Inflammatory macrophage (primary cell): Measurements from ENCODE around the gene ZBTB9.
A peak's percentile ranks its signal among the peaks of the same experiment; 100 is the strongest.

Source experiments
- DNase-seq, 2 donors: peaks; one replicate each; pipeline ENCODE4 v3.0.0-alpha.2; 2020 to 2022

ZBTB9 gene

GRCh38 chr6:33418690-33419291, 35.6 kb upstream of the ZBTB9 start:
- DNase-seq, result no peak

- no peak for DNase-seq
These were observed 34.5 kb upstream of the ZBTB9 start, which contains the start of gene SYNGAP1 for GRCh38 chr6:33419580-33420490. SYNGAP1 (plus strand) TSS chr6:33420065; CDS start chr6:33420265, 200 bp downstream.

GRCh38 chr6:33420491-33421343, 33.7 kb upstream of the ZBTB9 start:
- no peak for DNase-seq

DNA sequence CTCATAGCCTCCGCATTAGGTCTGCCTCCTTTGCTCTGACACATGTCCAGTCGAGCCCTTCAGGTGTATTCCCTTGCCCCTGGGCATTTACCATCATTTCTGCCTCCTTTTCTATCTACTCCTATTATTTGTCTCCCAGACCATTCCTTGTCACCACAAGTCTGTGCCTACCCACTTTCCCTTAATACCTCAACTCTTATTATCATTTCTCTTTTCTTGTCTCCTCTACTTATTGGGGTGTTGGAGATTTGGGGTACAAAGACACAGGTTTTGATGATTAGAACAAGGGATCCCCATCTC, 33.1 kb upstream of the ZBTB9 start:
- DNase-seq, result no peak

GRCh38 chr6:33423777-33424176, 30.6 kb upstream of the ZBTB9 start:
- DNase-seq, result no peak

GRCh38 chr6:33424855-33425667, 29.3 kb upstream of the ZBTB9 start:
- peak in 1 of 2 donors; percentile 29 for DNase-seq

DNA sequence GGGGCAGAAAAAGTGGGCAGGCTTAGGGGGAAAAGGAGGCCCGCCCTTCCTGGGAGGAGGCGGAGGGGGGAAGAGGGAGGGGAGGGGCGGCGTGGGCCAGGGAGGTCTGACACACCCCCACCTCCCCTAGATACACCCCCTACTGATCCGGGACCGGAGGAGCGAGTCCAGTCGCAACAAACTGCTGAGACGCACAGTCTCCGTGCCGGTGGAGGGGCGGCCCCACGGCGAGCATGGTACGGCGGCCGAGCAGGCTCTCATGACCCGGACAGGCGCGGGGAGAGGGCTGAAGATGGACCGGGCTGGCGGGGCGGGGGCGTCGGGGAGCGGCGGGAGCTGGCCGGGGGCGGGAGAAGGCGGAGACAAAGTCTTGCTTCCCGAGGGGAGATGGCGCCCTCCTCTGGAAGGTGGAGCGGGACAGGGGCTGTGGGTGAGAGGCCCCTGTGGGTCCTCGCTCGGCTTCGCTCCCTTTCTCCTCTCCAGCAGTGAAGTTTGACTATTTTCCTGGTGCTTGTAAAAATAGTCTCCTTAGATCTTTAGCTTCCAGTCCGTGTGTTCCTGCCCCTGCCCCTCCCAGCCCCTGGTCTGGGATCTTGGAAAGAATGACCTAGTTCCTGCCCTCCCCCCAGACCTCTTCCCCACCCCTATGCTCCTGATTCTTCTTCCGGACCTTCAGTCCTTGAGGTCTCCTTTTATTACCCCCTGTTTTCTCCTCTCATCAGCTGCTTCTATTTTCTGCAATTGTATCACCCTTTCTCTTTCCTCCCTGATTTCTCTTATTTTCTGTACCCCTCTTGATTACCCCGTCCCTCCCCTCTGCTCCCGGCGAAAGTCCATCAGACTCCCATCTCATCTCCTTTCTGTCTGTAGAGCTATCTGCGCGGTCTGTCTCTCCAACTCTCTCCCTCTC, 28.5 kb upstream of the ZBTB9 start:
- peak; percentile 60 to 83 for DNase-seq

DNA sequence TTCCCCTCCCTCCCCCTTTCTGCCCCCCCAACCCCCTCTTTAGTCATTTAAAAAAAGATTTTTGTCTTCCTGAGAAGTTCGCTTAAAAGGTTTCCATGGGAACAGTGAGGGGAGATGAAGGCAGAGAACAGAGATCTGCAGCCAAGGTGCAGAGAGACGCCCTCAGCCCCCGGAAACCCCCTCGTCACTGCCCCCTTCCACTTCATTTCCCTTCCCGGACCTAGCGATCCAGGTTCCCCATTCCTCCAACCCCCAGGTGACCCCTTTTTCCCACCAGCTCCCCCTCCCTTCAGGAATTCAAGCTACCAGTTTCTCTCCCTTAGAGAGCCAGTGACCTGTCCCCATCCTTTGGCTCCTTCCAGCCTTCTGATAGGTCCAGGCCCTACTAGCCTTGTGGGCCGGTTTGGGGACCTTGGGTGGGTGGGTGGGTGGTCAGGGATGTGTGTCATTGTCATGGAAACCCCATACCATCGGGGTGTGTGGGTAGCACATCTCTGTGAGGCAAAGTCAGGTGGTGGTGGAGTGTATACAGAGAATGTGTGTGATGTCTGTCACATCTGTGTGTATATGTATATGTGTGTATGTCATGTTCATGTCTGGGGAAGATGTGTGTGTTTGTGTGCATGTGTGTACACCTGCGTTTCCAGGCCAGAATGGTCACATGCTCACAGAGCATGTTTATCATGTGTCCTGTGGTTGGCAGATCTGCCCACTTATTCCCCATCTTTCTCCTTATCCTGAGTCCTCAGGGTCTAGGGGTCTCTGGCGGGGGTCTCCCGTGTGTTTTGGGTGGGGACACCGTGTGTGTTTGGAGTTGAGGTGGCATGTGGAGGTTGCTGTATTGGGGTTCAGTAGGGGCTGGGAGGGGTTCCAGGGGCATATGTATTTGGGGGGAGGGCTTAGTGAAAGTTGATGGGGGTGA, 27.5 kb upstream of the ZBTB9 start:
- DNase-seq, result peak in 1 of 2 donors; percentile 44

DNA sequence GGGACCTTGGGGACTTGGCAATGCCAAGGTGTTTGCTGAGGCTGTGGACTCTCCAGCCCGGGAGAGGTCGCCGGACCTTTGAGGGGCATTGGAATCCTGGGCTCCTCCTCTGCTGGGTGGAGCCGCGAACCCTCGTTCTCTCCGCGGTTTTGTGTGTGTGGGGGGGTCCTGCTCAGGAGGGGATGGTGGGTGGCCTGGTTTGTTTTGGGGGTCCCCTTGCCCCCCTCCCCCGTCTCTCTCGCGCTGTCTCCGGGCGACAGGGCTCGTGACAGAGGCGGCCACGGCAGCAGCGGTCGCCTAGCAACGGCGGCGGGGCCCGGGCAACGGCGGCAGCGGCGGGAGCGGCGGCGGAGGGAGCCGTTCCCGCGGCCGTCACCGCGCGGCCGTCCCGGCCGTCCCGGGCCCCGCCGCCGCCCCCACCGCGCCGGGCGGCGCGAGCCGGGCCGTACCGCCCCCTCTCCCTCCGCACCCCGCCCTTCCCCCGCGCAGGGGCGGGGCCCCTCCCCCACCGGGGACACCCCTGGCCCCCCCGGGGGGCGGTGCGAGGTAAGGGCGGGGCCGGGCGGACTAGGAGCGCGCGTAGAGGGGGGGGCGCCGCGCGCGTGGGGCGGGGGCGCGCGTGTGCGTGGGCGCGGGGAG, 26.7 kb upstream of the ZBTB9 start:
- DNase-seq, result no peak

DNA sequence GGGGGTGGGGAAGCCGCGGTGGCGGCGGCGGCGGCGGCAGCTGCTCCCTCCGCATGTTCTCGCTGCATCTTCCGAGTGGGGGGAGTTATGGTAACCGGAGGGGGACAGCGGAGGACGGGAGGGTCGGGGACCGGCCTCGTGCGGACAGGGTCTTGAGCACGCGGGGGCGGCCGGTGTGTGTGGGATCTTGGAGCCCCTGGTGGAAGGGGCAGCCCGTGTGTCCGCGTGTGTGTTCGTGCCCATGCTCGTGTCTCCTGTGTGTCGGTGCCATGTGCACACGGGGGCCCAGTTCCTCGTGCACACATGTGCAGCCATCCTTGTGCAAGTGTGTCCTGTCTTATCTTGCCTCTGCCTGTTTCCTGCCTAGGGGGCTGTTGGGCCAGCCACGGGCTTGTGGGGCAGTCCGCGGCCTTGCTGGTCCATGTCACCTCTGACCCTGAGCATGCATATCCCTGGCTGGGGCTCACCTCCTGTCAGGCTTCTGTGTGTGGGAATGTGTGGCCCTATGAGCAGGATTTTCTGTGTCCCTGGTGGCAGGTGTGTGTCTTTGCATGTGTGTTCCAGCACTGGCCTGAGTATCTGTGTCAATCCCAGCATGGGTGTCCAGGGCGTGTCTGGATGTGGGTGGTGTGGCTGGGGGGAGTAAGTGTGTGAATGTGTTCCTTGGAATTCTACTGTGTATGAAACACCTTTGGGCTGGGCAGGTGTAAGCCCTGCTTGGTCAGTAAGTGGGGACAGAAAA, 26.0 kb upstream of the ZBTB9 start:
- DNase-seq, result peak in 1 of 2 donors; percentile 36

DNA sequence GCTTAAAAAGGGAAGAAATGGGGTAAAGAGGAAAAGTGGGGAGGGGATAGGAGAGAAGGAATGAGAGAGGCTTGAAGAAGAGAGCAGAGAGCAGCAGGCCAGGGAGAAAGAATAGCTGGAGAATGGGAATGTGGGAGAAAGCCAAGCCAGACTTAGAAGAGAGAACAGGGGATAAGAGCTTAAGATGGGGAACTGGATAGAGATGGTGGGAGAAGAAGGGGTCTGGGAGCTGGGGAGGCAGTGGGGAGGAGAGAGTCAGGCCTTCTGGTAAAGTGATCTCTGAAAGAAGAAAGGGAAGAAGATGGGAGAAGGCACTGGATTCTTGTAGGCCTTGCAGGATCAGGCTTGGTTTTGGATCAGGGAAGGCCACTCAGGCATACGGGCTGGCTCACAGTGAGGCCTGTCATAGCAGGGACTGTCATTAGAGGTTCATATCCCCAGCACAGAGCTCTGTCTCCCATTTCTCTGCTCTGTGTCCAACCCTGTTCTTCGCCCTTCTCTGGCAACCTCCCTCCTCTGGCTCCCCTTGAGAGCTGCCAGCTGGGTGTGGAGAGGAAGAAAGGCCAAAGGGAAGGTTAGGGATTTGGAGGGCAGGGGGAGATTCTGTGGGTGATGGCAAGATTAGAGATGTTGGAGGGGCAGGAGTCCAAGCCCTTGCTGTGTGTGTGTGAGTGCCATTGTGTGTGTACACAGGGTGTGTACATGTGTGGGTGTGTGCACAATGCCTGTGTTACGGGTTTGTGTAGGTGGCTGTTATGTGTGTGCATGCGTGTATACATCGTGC, 25.2 kb upstream of the ZBTB9 start:
- DNase-seq, result no peak

GRCh38 chr6:33429750-33430052, 24.7 kb upstream of the ZBTB9 start:
- no peak for DNase-seq

- DNase-seq, result no peak
These were observed 24.0 kb upstream of the ZBTB9 start for GRCh38 chr6:33430334-33430733.

DNA sequence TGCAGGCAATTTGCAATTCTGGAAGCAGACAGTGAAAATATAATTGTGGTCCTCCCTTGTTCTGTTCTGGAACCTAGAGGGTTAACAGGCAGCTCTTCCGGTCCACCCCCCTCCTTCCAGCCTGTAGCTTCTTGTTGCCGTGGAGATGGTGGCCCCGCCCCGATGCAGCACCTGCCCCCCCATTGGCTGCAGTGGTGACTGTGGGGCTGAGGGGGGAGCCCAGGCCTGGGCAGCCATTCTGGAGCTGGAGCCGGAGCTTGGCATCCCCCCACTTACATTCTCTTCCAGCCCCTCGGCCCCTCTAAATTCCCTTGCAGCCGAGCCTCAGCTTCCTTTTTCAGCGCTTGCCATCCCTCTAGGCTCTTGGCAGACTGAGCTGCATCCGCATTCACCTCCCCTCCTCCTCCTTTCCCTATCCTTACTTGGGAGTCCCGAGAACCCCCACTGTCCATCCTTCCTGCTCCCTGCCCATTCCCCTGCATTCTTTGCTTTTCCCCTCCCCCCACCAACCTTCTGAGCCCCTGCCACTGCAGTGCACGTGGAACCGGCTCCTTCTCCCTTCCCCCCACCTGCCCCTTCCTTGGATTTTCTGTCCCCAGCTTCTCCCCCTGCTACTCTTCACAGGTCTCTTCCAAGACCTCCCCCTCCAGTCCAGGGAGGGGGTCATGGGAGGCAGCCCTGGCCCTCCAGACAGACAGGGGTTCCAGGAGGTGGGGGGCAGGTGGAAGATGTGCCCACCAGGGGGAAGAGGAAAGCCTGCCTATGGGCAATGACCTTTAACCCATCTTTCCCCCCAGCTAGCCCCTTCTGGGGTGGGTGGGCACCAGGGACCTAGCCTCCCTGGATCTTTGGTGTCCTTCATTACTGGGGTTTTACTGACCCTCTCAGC, 23.1 kb upstream of the ZBTB9 start:
- DNase-seq, result no peak

GRCh38 chr6:33431880-33432541, 22.4 kb upstream of the ZBTB9 start:
- no peak for DNase-seq

- no peak for DNase-seq
These were observed 21.8 kb upstream of the ZBTB9 start for GRCh38 chr6:33432546-33432945.
